ENCODE data around the gene CD320.
A peak's percentile ranks its signal among the peaks of the same experiment; 100 is the strongest.
"Not testable (repeated sequence)": the region's sequence is repeated elsewhere in the genome, so short reads cannot be mapped to it uniquely, and the experiment has no call there.

The CD320 gene

GRCh38 chr19:8307400-8307964 lies 676 bp downstream of the CD320 start:
- DNase-seq = peak in 1 of 2 donors; percentile 24

GRCh38 chr19:8306235-8307054 lies 1.7 kb downstream of the CD320 start:
- DNase-seq = peak in 1 of 2 donors; percentile 16

GRCh38 chr19:8305798-8306197 lies 2.4 kb downstream of the CD320 start:
- no peak for DNase-seq

GRCh38 chr19:8304841-8305621 lies 3.1 kb downstream of the CD320 start:
- peak; percentile 38 to 57 for DNase-seq

- peak in 1 of 2 donors; percentile 13 for DNase-seq
Observed at GRCh38 chr19:8302734-8303133, 5.4 kb downstream of the CD320 start.

GRCh38 chr19:8302357-8302691 lies 5.8 kb downstream of the CD320 start:
- DNase-seq = no peak

GRCh38 chr19:8291337-8291736 lies 16.8 kb downstream of the CD320 start:
- not testable (repeated sequence) for DNase-seq

GRCh38 chr19:8276508-8276907 lies 31.6 kb downstream of the CD320 start:
- DNase-seq = not testable (repeated sequence)

- DNase-seq = no peak
Observed at GRCh38 chr19:8269724-8270123, 38.4 kb downstream of the CD320 start.

- no peak for DNase-seq
Observed at GRCh38 chr19:8265872-8266271, 42.3 kb downstream of the CD320 start.

- not testable (repeated sequence) for DNase-seq
Observed at GRCh38 chr19:8264248-8264647, 43.9 kb downstream of the CD320 start.

- no peak for DNase-seq
Observed at GRCh38 chr19:8262431-8262830, 45.7 kb downstream of the CD320 start.

GRCh38 chr19:8261881-8262280 lies 46.3 kb downstream of the CD320 start:
- no peak for DNase-seq

- DNase-seq = no peak
Observed at GRCh38 chr19:8261347-8261746, 46.8 kb downstream of the CD320 start.

- DNase-seq = no peak
Observed at GRCh38 chr19:8259922-8260247, 48.3 kb downstream of the CD320 start.

- no peak for DNase-seq
Observed at GRCh38 chr19:8259142-8259921, 48.8 kb downstream of the CD320 start.

- DNase-seq = no peak
Observed at GRCh38 chr19:8257052-8257443, 51.1 kb downstream of the CD320 start.

GRCh38 chr19:8256276-8257051 lies 51.7 kb downstream of the CD320 start:
- no peak for DNase-seq

GRCh38 chr19:8255426-8256125 lies 52.6 kb downstream of the CD320 start:
- no peak for DNase-seq

- no peak for DNase-seq
Observed at GRCh38 chr19:8254286-8255001, 53.7 kb downstream of the CD320 start.

- no peak for DNase-seq
Observed at GRCh38 chr19:8253678-8254077, 54.5 kb downstream of the CD320 start.
